NT2/D1 (cell line): ENCODE measurements around the gene TANC1.

Source experiments
- DNase-seq: peaks from one replicate; pipeline ENCODE4 v3.0.0-alpha.2; 2011; ENCODE audit warnings: low read depth, low spot score
- H3K27me3 ChIP-seq: 2 replicates; pipeline ENCODE4 v1.6.0; 2011; ENCODE audit warnings: mild to moderate bottlenecking; ENCODE audit not compliant: insufficient read length, insufficient read depth
- H3K36me3 ChIP-seq: 2 replicates; pipeline ENCODE4 v1.6.1; 2011; ENCODE audit warnings: mild to moderate bottlenecking, low read length, mixed read lengths; ENCODE audit not compliant: insufficient read depth, insufficient read length
- H3K4me1 ChIP-seq: 2 replicates; pipeline ENCODE4 v1.5.1; 2011; ENCODE audit not compliant: insufficient read depth, insufficient read length
- H3K4me3 ChIP-seq: 2 replicates; pipeline ENCODE4 v1.5.1; 2011; ENCODE audit warnings: low read depth; ENCODE audit not compliant: insufficient read length
- H3K9ac ChIP-seq: 2 replicates; pipeline ENCODE4 v1.6.0; 2011; ENCODE audit warnings: low read depth; ENCODE audit not compliant: insufficient read length
- H3K9me3 ChIP-seq: 2 replicates; pipeline ENCODE4 v1.5.1; 2011; ENCODE audit warnings: mild to moderate bottlenecking, low read length; ENCODE audit not compliant: insufficient read depth
- SUZ12 ChIP-seq: IDR thresholded peaks from 2 replicates; pipeline ENCODE4 v1.6.1; 2011; ENCODE audit not compliant: insufficient read length, insufficient read depth; ENCODE audit errors: extremely low read depth
- YY1 ChIP-seq: IDR thresholded peaks from 2 replicates; pipeline ENCODE4 v1.6.1; 2011; ENCODE audit not compliant: insufficient read length, insufficient read depth
- ZNF274 ChIP-seq: IDR thresholded peaks from 2 replicates; pipeline ENCODE4 v1.6.1; 2011; ENCODE audit warnings: mild to moderate bottlenecking, low read depth, low read length

TANC1 gene

DNA sequence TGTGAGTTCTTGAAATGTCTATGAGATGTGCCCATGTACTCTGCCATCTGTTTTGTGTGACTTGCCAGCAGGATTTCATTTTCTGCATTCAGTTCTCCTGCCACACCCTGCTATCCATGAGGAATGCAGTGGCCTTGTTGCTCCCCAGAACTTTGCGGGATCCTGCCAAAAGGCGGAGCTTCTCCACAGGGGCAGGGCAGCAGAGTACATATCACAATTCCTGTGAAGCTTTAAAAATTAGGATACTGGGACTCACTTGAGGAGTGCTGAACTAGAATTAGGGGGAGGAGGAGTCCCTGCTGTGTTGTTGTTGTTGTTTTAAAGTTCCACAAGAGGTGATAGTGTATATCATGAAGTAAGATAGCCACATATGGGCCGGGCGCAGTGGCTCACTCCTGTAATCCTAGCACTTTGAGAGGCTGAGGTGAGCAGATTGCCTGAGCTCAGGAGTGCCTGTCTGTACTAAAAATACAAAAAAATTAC, 76.4 kb downstream of the TANC1 start:
- TF ChIP-seq ZNF274 (no peak), YY1 (no peak), SUZ12 (no peak)
- Histone ChIP-seq H3K27me3 (no peaks in the 10 kb centered on the region), H3K36me3 (peaks cover 21% of the 10 kb centered on the region), H3K4me1 (no peaks in the 10 kb centered on the region), H3K9ac (no peak overlapping the region), H3K9me3 (peaks cover 15% of the 10 kb centered on the region; the same call in 1 of the 2 replicates), H3K4me3 (no peak overlapping the region)
- no peak for DNase-seq

- Histone ChIP-seq H3K4me3 (no peak overlapping the region), H3K36me3 (peaks cover 24% of the 10 kb centered on the region), H3K9ac (no peak overlapping the region), H3K27me3 (no peaks in the 10 kb centered on the region), H3K9me3 (peaks cover 14% of the 10 kb centered on the region; the same call in 1 of the 2 replicates), H3K4me1 (no peaks in the 10 kb centered on the region)
- TF ChIP-seq YY1 (no peak), ZNF274 (no peak), SUZ12 (no peak)
- no peak for DNase-seq
These were observed 77.4 kb downstream of the TANC1 start for GRCh38 chr2:159045545-159046454.

- peaks cover 3% of the 10 kb centered on the region; the same call in 1 of the 2 replicates for H3K9me3 ChIP-seq
- H3K36me3 ChIP-seq = peaks cover 13% of the 10 kb centered on the region
- no peak overlapping the region for H3K4me3 ChIP-seq
- no peak for TF ChIP-seq YY1
- no peak for TF ChIP-seq SUZ12
- no peak for TF ChIP-seq ZNF274
- H3K4me1 ChIP-seq = no peaks in the 10 kb centered on the region
- no peaks in the 10 kb centered on the region for H3K27me3 ChIP-seq
- DNase-seq = no peak
- no peak overlapping the region for H3K9ac ChIP-seq
These were observed 78.5 kb downstream of the TANC1 start for GRCh38 chr2:159046966-159047365.

- DNase-seq = no peak
- peaks cover 10% of the 10 kb centered on the region for H3K36me3 ChIP-seq
- TF ChIP-seq SUZ12 (no peak), YY1 (no peak), ZNF274 (no peak)
- no peaks in the 10 kb centered on the region for H3K4me1 ChIP-seq
- no peaks in the 10 kb centered on the region for H3K9me3 ChIP-seq
- H3K4me3 ChIP-seq = no peak overlapping the region
- no peak overlapping the region for H3K9ac ChIP-seq
- no peaks in the 10 kb centered on the region for H3K27me3 ChIP-seq
These were observed 82.0 kb downstream of the TANC1 start for GRCh38 chr2:159050426-159050825.

- Histone ChIP-seq H3K9me3 (no peaks in the 10 kb centered on the region), H3K36me3 (peaks cover 10% of the 10 kb centered on the region), H3K4me3 (no peak overlapping the region), H3K27me3 (no peaks in the 10 kb centered on the region), H3K4me1 (no peaks in the 10 kb centered on the region), H3K9ac (no peak overlapping the region)
- TF ChIP-seq SUZ12 (no peak), ZNF274 (no peak), YY1 (no peak)
- no peak for DNase-seq
These were observed 82.7 kb downstream of the TANC1 start for GRCh38 chr2:159051133-159051532.

- no peak overlapping the region for H3K4me3 ChIP-seq
- TF ChIP-seq YY1 = no peak
- no peak for TF ChIP-seq ZNF274
- TF ChIP-seq SUZ12 = no peak
- no peaks in the 10 kb centered on the region for H3K4me1 ChIP-seq
- H3K9me3 ChIP-seq = no peaks in the 10 kb centered on the region
- H3K9ac ChIP-seq = no peak overlapping the region
- H3K36me3 ChIP-seq = peaks cover 10% of the 10 kb centered on the region
- no peaks in the 10 kb centered on the region for H3K27me3 ChIP-seq
- DNase-seq = no peak
These were observed 83.2 kb downstream of the TANC1 start for GRCh38 chr2:159051661-159052060.

GRCh38 chr2:159052157-159052601, 83.7 kb downstream of the TANC1 start:
- DNase-seq = no peak
- H3K4me1 ChIP-seq = no peaks in the 10 kb centered on the region
- TF ChIP-seq YY1 = no peak
- TF ChIP-seq SUZ12 = no peak
- TF ChIP-seq ZNF274 = no peak
- peaks cover 10% of the 10 kb centered on the region for H3K36me3 ChIP-seq
- H3K4me3 ChIP-seq = no peak overlapping the region
- no peaks in the 10 kb centered on the region for H3K27me3 ChIP-seq
- H3K9ac ChIP-seq = no peak overlapping the region
- H3K9me3 ChIP-seq = no peaks in the 10 kb centered on the region
